Neural cell (in vitro differentiated cells): Measurements from ENCODE around the gene ZNF580.

ENCODE experiments used
- CTCF ChIP-seq: fragments of 450-650 bp; IDR thresholded peaks from 2 replicates; pipeline ENCODE4 v1.5.1; 2014; ENCODE audit warnings: antibody characterized with exemption, mild to moderate bottlenecking, moderate library complexity; ENCODE audit not compliant: poor library complexity, severe bottlenecking
- EP300 ChIP-seq: fragments of 450-650 bp; conservative IDR thresholded peaks from 2 replicates; pipeline ENCODE4 v1.6.1; 2014; ENCODE audit warnings: antibody characterized with exemption, mild to moderate bottlenecking, moderate library complexity; ENCODE audit not compliant: poor library complexity, severe bottlenecking
- EZH2 ChIP-seq: fragments of 200-600, 300-800 bp; shearing (Covaris generic), sonication (generic); IDR thresholded peaks from 2 replicates; pipeline ENCODE4 v1.6.1; 2014; ENCODE audit warnings: antibody characterized with exemption, low read length, borderline replicate concordance, mild to moderate bottlenecking; ENCODE audit not compliant: insufficient read depth, poor library complexity, severe bottlenecking
- MXI1 ChIP-seq: fragments of 450-650 bp; conservative IDR thresholded peaks from 2 replicates; pipeline ENCODE4 v1.6.1; 2014; ENCODE audit warnings: antibody characterized with exemption, mild to moderate bottlenecking; ENCODE audit not compliant: poor library complexity, severe bottlenecking
- POLR2AphosphoS5 ChIP-seq: IDR thresholded peaks from 2 replicates; pipeline ENCODE4 v1.6.1; 2012
- RAD21 ChIP-seq: fragments of 450-650 bp; conservative IDR thresholded peaks from 2 replicates; pipeline ENCODE4 v1.6.1; 2014; ENCODE audit warnings: antibody characterized with exemption, mild to moderate bottlenecking, moderate library complexity
- REST ChIP-seq: IDR thresholded peaks from 2 replicates; pipeline ENCODE4 v1.6.1; 2012; ENCODE audit warnings: borderline replicate concordance
- SMC3 ChIP-seq: fragments of 450-650 bp; conservative IDR thresholded peaks from 2 replicates; pipeline ENCODE4 v1.6.1; 2014; ENCODE audit warnings: antibody characterized with exemption, mild to moderate bottlenecking, moderate library complexity; ENCODE audit not compliant: poor library complexity
- TAF1 ChIP-seq: IDR thresholded peaks from 2 replicates; pipeline ENCODE4 v1.6.1; 2012; ENCODE audit warnings: low read depth

GRCh38 chr19:55641426-55642152 is 787 bp downstream of the ZNF580 start:
- no peak for TF ChIP-seq CTCF
- no peak for TF ChIP-seq TAF1
- no peak for TF ChIP-seq RAD21
- TF ChIP-seq EZH2: no peak
- TF ChIP-seq POLR2AphosphoS5: no peak
- TF ChIP-seq EP300: no peak
- no peak for TF ChIP-seq REST
- TF ChIP-seq MXI1: no peak
- no peak for TF ChIP-seq SMC3
